ENCODE results near the gene DCTN3.

DNA sequence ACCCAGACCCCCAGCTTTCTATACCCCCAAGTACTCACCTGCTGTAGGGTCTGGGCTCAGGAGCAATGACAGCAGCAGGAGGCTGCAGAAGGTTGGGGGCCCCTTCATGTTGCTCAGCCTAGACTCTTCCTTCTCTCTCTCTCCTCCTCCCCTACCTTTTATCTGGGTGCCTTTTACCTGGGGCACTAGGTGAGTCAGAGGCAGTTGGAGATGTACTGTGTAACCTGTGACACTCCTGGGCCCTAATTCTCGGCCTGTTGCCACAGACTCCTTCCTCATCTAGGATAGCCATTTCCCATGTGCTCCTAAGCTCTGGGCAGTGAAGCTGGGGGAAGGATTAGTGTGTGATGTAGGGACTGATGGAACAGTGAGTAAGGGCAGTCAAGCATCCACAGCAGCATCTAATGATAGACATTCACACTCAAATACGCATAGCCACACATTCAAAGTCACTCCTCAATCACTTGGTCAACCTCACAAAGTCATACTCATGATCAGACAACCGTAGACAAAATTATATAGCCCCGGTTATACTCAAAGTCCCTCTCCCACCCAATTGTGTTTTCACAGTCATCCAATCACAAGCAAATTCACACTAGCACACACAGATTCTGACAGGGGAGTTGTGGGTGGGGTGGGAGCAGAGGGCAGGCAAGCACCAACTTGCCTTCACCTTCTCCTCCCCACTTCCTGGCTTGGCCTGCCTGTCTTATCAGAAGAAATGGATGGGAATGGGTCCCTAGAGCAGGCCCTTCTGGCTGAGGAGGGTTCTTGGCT lies 42.4 kb upstream of the DCTN3 start, which contains the start of gene CCL27:
- TF ChIP-seq, protein P1, sequence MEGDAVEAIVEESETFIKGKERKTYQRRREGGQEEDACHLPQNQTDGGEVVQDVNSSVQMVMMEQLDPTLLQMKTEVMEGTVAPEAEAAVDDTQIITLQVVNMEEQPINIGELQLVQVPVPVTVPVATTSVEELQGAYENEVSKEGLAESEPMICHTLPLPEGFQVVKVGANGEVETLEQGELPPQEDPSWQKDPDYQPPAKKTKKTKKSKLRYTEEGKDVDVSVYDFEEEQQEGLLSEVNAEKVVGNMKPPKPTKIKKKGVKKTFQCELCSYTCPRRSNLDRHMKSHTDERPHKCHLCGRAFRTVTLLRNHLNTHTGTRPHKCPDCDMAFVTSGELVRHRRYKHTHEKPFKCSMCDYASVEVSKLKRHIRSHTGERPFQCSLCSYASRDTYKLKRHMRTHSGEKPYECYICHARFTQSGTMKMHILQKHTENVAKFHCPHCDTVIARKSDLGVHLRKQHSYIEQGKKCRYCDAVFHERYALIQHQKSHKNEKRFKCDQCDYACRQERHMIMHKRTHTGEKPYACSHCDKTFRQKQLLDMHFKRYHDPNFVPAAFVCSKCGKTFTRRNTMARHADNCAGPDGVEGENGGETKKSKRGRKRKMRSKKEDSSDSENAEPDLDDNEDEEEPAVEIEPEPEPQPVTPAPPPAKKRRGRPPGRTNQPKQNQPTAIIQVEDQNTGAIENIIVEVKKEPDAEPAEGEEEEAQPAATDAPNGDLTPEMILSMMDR (IDR thresholded peaks at IDR 0.05; ENCODE audit: insufficient read depth, low read length), result no peak
- TF ChIP-seq, protein P2, sequence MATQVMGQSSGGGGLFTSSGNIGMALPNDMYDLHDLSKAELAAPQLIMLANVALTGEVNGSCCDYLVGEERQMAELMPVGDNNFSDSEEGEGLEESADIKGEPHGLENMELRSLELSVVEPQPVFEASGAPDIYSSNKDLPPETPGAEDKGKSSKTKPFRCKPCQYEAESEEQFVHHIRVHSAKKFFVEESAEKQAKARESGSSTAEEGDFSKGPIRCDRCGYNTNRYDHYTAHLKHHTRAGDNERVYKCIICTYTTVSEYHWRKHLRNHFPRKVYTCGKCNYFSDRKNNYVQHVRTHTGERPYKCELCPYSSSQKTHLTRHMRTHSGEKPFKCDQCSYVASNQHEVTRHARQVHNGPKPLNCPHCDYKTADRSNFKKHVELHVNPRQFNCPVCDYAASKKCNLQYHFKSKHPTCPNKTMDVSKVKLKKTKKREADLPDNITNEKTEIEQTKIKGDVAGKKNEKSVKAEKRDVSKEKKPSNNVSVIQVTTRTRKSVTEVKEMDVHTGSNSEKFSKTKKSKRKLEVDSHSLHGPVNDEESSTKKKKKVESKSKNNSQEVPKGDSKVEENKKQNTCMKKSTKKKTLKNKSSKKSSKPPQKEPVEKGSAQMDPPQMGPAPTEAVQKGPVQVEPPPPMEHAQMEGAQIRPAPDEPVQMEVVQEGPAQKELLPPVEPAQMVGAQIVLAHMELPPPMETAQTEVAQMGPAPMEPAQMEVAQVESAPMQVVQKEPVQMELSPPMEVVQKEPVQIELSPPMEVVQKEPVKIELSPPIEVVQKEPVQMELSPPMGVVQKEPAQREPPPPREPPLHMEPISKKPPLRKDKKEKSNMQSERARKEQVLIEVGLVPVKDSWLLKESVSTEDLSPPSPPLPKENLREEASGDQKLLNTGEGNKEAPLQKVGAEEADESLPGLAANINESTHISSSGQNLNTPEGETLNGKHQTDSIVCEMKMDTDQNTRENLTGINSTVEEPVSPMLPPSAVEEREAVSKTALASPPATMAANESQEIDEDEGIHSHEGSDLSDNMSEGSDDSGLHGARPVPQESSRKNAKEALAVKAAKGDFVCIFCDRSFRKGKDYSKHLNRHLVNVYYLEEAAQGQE (IDR thresholded peaks at IDR 0.05; ENCODE audit: insufficient replicate concordance, low read depth), result no peak
- TF ChIP-seq POLR2AphosphoS5 (IDR thresholded peaks at IDR 0.05; ENCODE audit: low read depth) (no peak), SPI1 (IDR thresholded peaks at IDR 0.05; ENCODE audit: borderline replicate concordance, low read depth) (no peak)

All from HL-60 (cell line).